HCT116 (cell line): ENCODE results near the gene PAQR7. TPM values are rescaled to one million over a fixed set of nuclear protein-coding genes. Genes with fewer than 3 reads are reported as not detected.

ENCODE experiments used
- ATAC-seq: fragments of 200-7000 bp; cut with Tn5 transposase; 2 replicates; pipeline ENCODE4 v1.9.1; 2020; ENCODE audit warnings: mild to moderate bottlenecking, moderate library complexity
- BruUV-seq: library from RNA; stranded (reverse); fragments of 400-500 nt; replicated peaks from 2 replicates; lab custom pipeline; 2021; lab: Mats Ljungman, UMichigan
- CTCF ChIA-PET: fragments of 300-600 bp; sonication (Branson Sonifier 250); formaldehyde crosslinking; loops from one replicate; lab custom pipeline; 2021; ENCODE audit warnings: antibody characterized with exemption; lab: Charles Lee
- POLR2A ChIA-PET: fragments of 300-600, 350-600 bp; sonication (Branson Sonifier 250); formaldehyde crosslinking; loops from one replicate; lab custom pipeline; 2021; ENCODE audit warnings: antibody characterized with exemption; lab: Charles Lee
- RAD21 ChIA-PET, 2 experiments: fragments of 300-600 bp; sonication (Branson Sonifier 250); formaldehyde crosslinking; loops; one replicate each; lab custom pipeline; 2023; ENCODE audit warnings: low total read pairs in 2 of 2; ENCODE audit not compliant: uncharacterized antibody in 2 of 2, unreplicated experiment in 2 of 2, low non-redundant PET in 1 of 2; lab: Charles Lee
- DNase-seq: peaks from one replicate; pipeline ENCODE4 v3.0.0-alpha.2; 2010; ENCODE audit warnings: low read depth, low spot score
- H2AFZ ChIP-seq: fragments of 200-600 bp; shearing (Covaris generic), sonication (generic); 2 replicates; pipeline ENCODE4 v1.6.1; 2017; ENCODE audit warnings: low read depth, mixed run types, mixed read lengths, antibody characterized with exemption, low read length; ENCODE audit not compliant: poor library complexity, severe bottlenecking
- H3K27ac ChIP-seq: 2 replicates; pipeline ENCODE4 v1.5.1; 2012; ENCODE audit warnings: low read depth, low read length
- H3K27me3 ChIP-seq: fragments of 200-600 bp; sonication (generic); 2 replicates; pipeline ENCODE4 v1.6.1; 2016; ENCODE audit warnings: mixed run types, low read length, mixed read lengths; ENCODE audit not compliant: insufficient read depth
- H3K36me3 ChIP-seq, 2 experiments: fragments of 200-500 bp in 1 of 2; fragments of 200-600 bp in 1 of 2; sonication (Bioruptor generic) in 1 of 2; sonication (generic) in 1 of 2; 2 replicates each; pipeline versions ENCODE4 v1.5.1 to v1.6.1; 2014 to 2016; ENCODE audit warnings: low read length in 2 of 2, inconsistent platforms in 1 of 2, mixed read lengths in 1 of 2, mixed run types in 1 of 2; ENCODE audit not compliant: insufficient read depth in 2 of 2, control insufficient read depth in 1 of 2
- H3K4me1 ChIP-seq, 2 experiments: fragments of 200-600 bp in 1 of 2; sonication (generic) in 1 of 2; 2 replicates each; pipeline versions ENCODE4 v1.5.1 to v1.6.1; 2012 to 2017; ENCODE audit warnings: low read length in 2 of 2, inconsistent platforms in 1 of 2, mild to moderate bottlenecking in 1 of 2, mixed read lengths in 1 of 2, mixed run types in 1 of 2, moderate library complexity in 1 of 2; ENCODE audit not compliant: insufficient read depth in 2 of 2, control insufficient read depth in 1 of 2
- H3K4me2 ChIP-seq: fragments of 200-600 bp; sonication (generic); 2 replicates; pipeline ENCODE4 v1.6.1; 2017; ENCODE audit warnings: mixed run types, low read length, mixed read lengths
- H3K4me3 ChIP-seq, 2 experiments: fragments of 200-600 bp in 1 of 2; sonication (generic) in 1 of 2; replicated peaks in 1 of 2; 2 replicates each; pipeline ENCODE4 v1.5.1; 2011 to 2016; ENCODE audit warnings: low read length in 2 of 2, control low read depth in 1 of 2, low read depth in 1 of 2, mild to moderate bottlenecking in 1 of 2, mixed read lengths in 1 of 2, mixed run types in 1 of 2
- H3K79me2 ChIP-seq: fragments of 200-600 bp; sonication (generic); 2 replicates; pipeline ENCODE4 v1.6.1; 2017; ENCODE audit warnings: mild to moderate bottlenecking, mixed run types, low read length, moderate library complexity, mixed read lengths; ENCODE audit not compliant: insufficient read depth
- H3K9ac ChIP-seq: fragments of 200-600 bp; sonication (generic); 2 replicates; pipeline ENCODE4 v1.6.1; 2016; ENCODE audit warnings: low read length, mixed read lengths
- H3K9me2 ChIP-seq: fragments of 200-600 bp; sonication (generic), shearing (Covaris generic); 2 replicates; pipeline ENCODE4 v1.6.1; 2017; ENCODE audit warnings: mixed run types, mild to moderate bottlenecking, moderate library complexity; ENCODE audit not compliant: insufficient read depth
- H3K9me3 ChIP-seq, 2 experiments: fragments of 200-500 bp in 1 of 2; fragments of 200-600 bp in 1 of 2; sonication (Bioruptor generic) in 1 of 2; sonication (generic) in 1 of 2; 2 replicates each; pipeline ENCODE4 v1.6.1; 2014 to 2017; ENCODE audit warnings: low read length in 2 of 2, mixed read lengths in 2 of 2, inconsistent platforms in 1 of 2, low read depth in 1 of 2, mild to moderate bottlenecking in 1 of 2, mixed run types in 1 of 2, moderate library complexity in 1 of 2; ENCODE audit not compliant: control insufficient read depth in 1 of 2, insufficient read depth in 1 of 2
- H4K20me1 ChIP-seq: fragments of 200-600 bp; sonication (generic), shearing (Covaris generic); 2 replicates; pipeline ENCODE4 v1.6.1; 2017; ENCODE audit warnings: mixed run types, mild to moderate bottlenecking, moderate library complexity; ENCODE audit not compliant: insufficient read depth
- ATF3 ChIP-seq: IDR thresholded peaks from 2 replicates; pipeline ENCODE4 v1.6.1; 2012
- CEBPB ChIP-seq: IDR thresholded peaks from 2 replicates; pipeline ENCODE4 v1.6.1; 2012; ENCODE audit warnings: low read depth
- ELF1 ChIP-seq: IDR thresholded peaks from 2 replicates; pipeline ENCODE4 v1.6.1; 2012; ENCODE audit warnings: low read depth, borderline replicate concordance
- EZH2phosphoT487 ChIP-seq: fragments of 200-600 bp; IDR thresholded peaks from 2 replicates; pipeline ENCODE4 v1.6.1; 2018; ENCODE audit warnings: antibody characterized with exemption, borderline replicate concordance
- FOSL1 ChIP-seq: IDR thresholded peaks from 2 replicates; pipeline ENCODE4 v1.6.1; 2012; ENCODE audit warnings: low read depth
- JUND ChIP-seq: IDR thresholded peaks from 2 replicates; pipeline ENCODE4 v1.6.1; 2012
- MAX ChIP-seq: IDR thresholded peaks from 2 replicates; pipeline ENCODE4 v1.6.1; 2012
- POLR2A ChIP-seq: IDR thresholded peaks from 2 replicates; pipeline ENCODE4 v1.7.0; 2011; ENCODE audit warnings: borderline replicate concordance; ENCODE audit not compliant: insufficient read depth, insufficient read length; ENCODE audit errors: extremely low read depth
- RAD21 ChIP-seq: IDR thresholded peaks from 2 replicates; pipeline ENCODE4 v1.6.1; 2012; ENCODE audit warnings: low read depth, mild to moderate bottlenecking
- REST ChIP-seq: IDR thresholded peaks from 2 replicates; pipeline ENCODE4 v1.6.1; 2012; ENCODE audit warnings: low read depth
- SIN3A ChIP-seq: IDR thresholded peaks from 2 replicates; pipeline ENCODE4 v1.6.1; 2012; ENCODE audit warnings: low read depth
- SP1 ChIP-seq: IDR thresholded peaks from 2 replicates; pipeline ENCODE4 v1.6.1; 2012; ENCODE audit warnings: low read depth
- SRF ChIP-seq: IDR thresholded peaks from 2 replicates; pipeline ENCODE4 v1.6.1; 2012; ENCODE audit warnings: low read depth
- TCF7L2 ChIP-seq: IDR thresholded peaks from 2 replicates; pipeline ENCODE4 v1.7.0; 2011; ENCODE audit warnings: borderline replicate concordance, inconsistent platforms; ENCODE audit not compliant: insufficient read depth, insufficient read length; ENCODE audit errors: extremely low read depth
- YY1 ChIP-seq: IDR thresholded peaks from 2 replicates; pipeline ENCODE4 v1.6.1; 2011; ENCODE audit warnings: low read length, low read depth, moderate library complexity, mild to moderate bottlenecking; ENCODE audit not compliant: insufficient replicate concordance; ENCODE audit errors: extremely low read depth
- ZFX ChIP-seq: fragments of 450-650 bp; IDR thresholded peaks from 2 replicates; pipeline ENCODE4 v1.6.1; 2017
- ZNF274 ChIP-seq: fragments of 200-500 bp; sonication (Bioruptor generic); IDR thresholded peaks from 2 replicates; pipeline ENCODE4 v1.6.1; 2014; ENCODE audit warnings: mild to moderate bottlenecking, low read depth, low read length, inconsistent platforms
- intact Hi-C: fragments of 100-400 bp; cut with micrococcal nuclease; formaldehyde crosslinking; loops from 2 replicates; pipeline ENCODE4 v1.10.0; 2022
- total RNA-seq: library from RNA; stranded (reverse); gene quantifications from one replicate; pipeline ENCODE4 v1.2.1, GENCODE V29; 2021; ENCODE audit not compliant: unreplicated experiment

Gene PAQR7
- total RNA-seq, 1 experiment from 2014 or later, result 13.1 TPM

- no peak for TF ChIP-seq TCF7L2
- no peak; the same call in 1 of the 2 replicates for TF ChIP-seq ELF1
- TF ChIP-seq ZFX, result 0 out of 2 replicates have a peak, but pooled peaks have one; percentile 3
- peak; percentile 46 for TF ChIP-seq POLR2A
- no peak for TF ChIP-seq FOSL1
Measured at GRCh38 chr1:25819491-25820246, 55.8 kb downstream of the PAQR7 start, which contains the start of gene MTFR1L (continued).

GRCh38 chr1:25818569-25818968 lies 56.9 kb downstream of the PAQR7 start:
- peak overlapping the region; percentile 86 for H3K9ac ChIP-seq
- ATAC-seq, result no peak
- CTCF ChIA-PET, result interaction anchor here (1.0 to 1.7 kb wide), 6 partner anchors 11 to 179 kb away, joined by 3 to 5 read pairs (median 4); partner anchors contain the start of gene PAFAH2

More at GRCh38 chr1:25818569-25818968, 56.9 kb downstream of the PAQR7 start:
- peaks cover 23% of the 10 kb centered on the region; the same call in 1 of the 2 replicates for H3K79me2 ChIP-seq
- no peaks in the 10 kb centered on the region for H3K9me2 ChIP-seq
- no peak for DNase-seq
- TF ChIP-seq ZNF274 (no peak), ATF3 (no peak), YY1 (no peak), EZH2phosphoT487 (no peak), JUND (no peak), CEBPB (no peak), ZFX (no peak), SRF (no peak), REST (no peak), SIN3A (no peak; the same call in 1 of the 2 replicates), MAX (no peak), RAD21 (no peak), FOSL1 (no peak), POLR2A (no peak), SP1 (no peak)
- BruUV-seq, result no TSS peak
- H3K4me3 ChIP-seq, result peak overlapping the region; percentile 90 to 92
- H3K9me3 ChIP-seq, result no peaks in the 10 kb centered on the region
- H3K4me1 ChIP-seq, result peaks cover 18 to 33% of the 10 kb centered on the region in 2 experiments; a peak in 3 of 4 replicates
- no peak overlapping the region for H2AFZ ChIP-seq
- intact Hi-C loops, result loop anchor here (2.0 to 10.0 kb wide), 3 partner anchors 79 to 564 kb away; partner anchors contain the start of gene PAFAH2
- H3K4me2 ChIP-seq, result peak overlapping the region; percentile 91
- no peaks in the 10 kb centered on the region for H3K27me3 ChIP-seq
- no peaks in the 10 kb centered on the region for H3K36me3 ChIP-seq
- ChIA-PET RAD21 (no interaction called here), POLR2A (no interaction called here)
- peak overlapping the region; percentile 81; the same call in 1 of the 2 replicates for H3K27ac ChIP-seq
- H4K20me1 ChIP-seq, result no peaks in the 10 kb centered on the region
